ENCODE measurements around the gene ENDOU.

ENDOU gene

DNA sequence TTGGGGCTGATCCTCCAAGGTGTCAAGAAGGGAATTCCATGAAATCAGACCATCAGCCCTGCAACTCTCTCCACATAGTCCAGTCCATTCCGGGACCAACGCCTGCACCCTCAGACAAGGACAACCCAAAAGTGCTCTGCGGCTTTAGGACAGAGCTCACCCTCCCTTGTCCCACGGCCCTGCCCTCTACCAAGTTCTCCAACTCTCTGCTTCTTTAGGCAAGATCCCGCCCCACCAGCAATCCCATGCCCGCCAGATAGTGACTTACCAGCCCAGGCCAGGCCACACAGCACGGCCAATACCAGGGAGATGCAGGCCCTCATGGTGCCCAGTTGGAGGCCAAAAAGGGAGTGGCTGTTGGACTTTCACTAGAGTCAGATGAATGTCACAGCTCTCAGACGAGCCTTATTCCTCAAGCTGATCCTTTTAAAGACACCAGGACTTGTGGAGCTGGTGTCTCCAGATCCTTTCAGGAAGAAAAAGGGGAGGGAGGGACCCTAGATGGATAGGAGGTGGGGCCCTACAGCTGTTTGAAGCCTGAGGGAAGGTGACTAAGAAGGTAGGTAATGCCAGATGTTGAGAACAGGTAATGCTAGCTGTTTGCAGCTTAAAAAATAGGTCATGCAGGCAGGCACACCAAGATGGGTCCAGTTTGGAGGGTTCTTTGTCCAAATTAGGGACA, at the start of gene ENDOU:
Gene ENDOU (minus strand): TSS at position 400 of the 682 bp plus-strand sequence. CDS start 77 bp downstream, at position 323.
- no peak for DNase-seq (ENCODE audit: low read depth)

DNA sequence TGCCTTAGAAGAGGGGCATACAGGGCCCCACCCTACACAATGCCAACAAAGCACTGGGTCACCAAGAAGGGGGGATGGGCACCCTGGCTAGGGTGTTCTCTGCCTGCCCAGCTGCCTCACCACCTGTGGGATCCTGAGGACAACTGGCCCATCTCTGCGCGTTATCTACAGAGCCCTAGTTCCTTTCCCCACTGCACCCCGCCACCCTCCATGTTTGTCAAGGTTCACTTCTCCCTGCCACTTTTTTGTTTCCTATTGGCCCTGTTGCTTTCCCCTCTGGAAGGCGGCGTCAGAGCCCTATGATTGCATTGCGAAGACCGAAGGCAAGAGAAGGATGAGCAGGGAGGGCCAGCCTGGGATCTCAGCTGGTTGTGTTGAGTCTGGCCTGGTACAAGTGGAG, 49.4 kb upstream of the ENDOU start:
- DNase-seq (ENCODE audit: low read depth) = no peak

DNA sequence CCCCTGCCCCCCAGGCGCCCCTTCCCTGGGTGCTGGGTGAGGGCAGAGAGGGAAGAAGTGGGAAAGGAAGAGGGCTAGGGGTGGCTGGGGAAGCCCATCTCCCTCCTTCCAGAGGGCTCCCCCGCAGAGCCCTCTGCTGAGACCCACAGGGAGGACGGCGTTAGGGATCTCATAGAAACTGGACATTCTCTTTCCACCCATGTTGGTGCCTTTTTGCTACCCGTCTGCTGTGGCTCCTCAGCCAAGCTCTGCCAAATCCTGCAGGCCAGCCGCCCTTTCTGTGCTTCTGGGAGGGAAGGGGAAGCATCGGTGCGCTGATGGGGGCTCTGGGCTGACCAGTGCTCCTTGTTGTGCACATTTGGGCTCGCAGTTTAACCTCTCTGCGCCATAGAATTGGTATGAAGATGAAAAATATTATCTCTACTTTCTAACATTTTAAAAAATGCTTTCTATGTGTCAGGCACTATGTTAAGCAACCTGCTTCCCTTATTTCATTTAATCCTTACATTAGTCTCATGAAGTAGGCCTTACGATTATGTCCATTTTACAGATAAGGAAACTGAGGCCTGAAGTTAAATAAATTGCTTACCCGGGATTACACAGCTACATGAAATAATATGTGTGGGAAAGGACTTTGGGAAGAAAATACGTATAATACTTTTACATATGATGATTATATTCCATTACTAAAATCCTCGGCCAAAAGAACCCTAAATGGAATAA, 48.7 kb upstream of the ENDOU start:
- DNase-seq (ENCODE audit: low read depth) = no peak

DNA sequence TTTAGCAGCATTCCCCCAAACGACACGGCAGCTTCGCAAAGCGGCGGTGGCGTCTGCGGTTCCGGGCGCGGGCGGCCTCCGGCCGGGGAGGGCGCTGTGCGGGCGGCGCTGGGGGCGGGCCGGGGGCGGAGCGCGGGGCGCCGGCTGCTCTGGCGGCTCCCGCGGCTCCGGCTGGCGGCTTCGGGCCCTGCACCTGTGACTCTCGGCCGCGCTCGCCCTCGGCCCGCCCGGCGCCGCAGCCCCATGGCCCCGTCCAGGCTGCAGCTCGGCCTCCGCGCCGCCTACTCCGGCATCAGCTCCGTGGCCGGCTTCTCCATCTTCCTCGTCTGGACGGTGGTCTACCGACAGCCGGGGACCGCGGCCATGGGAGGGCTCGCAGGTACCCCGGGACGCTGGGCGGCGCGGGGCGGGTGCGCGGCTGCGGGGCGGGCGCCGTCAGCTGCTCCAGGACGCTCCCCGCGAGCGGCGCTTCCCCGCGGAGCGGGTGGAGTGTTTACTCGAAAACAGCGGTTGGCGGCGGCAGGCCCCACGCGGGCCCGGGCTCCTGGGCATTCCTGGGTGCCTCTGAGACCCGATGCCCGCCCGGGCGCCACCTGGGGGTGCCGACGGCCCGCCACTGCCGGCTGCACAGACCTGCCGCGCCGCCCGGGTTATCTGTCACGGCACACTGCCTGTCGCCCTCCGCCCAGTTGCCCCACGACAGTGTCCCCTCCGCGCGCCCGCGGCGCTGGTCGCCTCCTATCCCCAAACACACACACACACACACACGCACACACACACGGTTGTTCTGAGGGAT, 48.0 kb upstream of the ENDOU start, which contains the start of gene SLC48A1:
Gene SLC48A1 (plus strand): TSS at position 177 of the 796 bp plus-strand sequence. CDS start 67 bp downstream, at position 244.
- DNase-seq (ENCODE audit: low read depth) = no peak

- no peak for DNase-seq (ENCODE audit: low read depth)
Observed at GRCh38 chr12:47772738-47773061, 47.4 kb upstream of the ENDOU start.

DNA sequence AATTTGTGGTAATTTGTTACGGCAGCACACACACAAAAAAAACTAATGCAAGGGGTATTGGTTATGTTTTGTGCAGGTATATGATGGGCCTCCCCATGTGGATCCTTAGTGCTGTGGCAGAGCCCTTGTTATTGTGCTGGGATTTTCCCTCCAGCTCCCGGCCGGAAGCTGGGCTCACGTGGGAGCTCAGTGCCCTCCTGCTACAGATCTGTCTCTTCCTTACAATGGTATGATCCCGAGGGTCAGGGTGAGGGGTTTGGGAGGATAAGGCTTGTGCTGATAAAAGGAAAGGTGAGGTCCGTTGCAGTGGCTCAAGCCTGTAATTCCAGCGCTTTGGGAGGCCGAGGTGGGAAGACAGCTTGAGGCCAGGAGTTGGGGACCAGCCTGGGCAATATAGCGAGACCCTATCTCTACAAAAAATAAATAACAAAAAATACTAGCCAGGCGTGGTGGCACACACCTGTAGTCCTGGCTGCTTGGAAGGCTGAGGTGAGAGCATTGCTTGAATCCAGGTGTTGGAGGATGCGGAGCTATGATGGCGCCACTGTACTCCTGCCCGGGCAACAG, 46.9 kb upstream of the ENDOU start:
- no peak for DNase-seq (ENCODE audit: low read depth)

DNA sequence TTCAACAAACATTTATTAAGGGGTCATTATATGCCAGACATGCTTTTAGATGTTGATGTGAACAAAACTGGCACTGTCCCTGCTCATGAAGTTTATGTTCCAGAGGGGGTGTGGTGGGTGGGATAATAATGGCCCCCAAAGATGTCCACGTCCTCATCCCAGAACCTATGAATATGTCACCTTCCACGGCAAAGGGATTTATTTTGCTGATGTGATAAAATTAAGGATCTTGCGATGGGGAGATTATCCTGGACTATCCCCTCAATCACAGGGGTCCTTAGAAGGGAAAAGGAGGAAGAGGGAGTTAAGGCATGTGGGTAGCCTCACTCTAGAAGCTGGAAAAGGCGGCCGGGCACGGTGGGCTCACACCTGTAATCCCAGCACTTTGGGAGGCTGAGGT, 46.0 kb upstream of the ENDOU start:
- no peak for DNase-seq (ENCODE audit: low read depth)

DNA sequence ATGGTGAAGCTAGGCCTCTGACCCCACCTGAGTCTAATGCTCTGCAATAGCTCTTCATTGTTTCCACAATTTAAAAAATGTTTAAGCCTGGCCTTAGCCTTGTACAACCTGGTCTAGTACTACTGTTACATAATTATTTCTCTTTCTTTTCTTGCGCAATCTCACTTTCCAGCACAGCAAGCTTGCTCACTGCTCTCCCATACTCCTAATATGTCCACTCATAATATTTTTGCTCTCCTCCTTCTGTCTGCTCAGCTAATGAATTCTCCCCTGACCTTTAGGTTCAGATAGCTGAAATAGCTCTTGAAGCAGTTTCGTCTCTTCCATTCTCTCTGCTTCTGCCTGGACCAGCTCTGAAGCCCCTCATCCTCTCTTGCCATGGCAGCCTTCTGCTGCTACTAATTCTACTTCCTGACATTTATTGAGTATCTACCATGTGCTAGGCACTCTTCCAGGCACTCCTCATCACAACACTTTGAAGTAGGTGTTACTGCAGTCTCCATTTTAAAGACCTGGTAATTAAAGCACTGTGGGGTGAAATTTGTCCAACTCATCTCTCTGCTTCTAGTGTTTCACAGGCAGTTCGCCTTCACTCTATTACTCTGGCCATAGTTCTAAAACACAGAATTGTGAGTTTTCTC, 44.9 kb upstream of the ENDOU start:
- peak; percentile 81 for DNase-seq (ENCODE audit: low read depth)

DNA sequence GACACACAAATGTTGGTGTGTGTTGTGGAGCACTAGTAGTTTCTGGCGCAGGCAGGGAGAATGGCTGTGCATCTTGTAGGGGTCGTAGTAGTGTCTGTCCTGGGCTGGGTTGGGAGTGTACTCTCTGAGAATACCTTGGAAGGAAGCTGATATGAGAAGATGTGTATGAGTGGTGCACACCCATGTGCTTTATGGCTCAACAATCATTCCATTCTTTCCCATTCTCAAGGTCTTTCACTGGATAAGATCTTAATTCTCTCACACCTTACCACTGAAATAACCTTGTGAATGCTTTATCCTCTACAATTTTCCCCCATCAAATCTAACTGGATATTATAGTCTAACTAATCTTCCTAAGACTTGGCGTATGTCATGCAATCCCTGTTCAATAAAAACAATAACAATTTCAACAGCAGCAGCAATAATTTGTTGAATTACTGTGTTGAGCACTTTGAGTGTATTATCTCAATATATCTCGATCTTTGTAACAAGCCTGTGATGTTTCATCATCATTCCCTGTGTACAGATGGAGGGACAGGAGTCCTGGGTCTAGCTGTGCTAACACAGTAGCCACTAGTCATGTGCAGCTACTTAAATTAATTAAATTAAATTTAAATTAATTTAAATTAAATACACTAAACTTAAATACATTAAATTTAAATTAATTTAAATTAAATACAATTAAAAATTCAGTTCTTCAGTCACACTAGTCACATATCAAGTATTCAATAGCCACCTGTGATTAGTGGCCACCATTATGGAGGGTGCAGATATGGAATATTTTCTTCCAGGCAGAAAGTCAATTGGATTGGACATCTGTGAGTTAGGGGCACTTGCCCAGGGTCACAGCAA, 44.2 kb upstream of the ENDOU start:
- DNase-seq (ENCODE audit: low read depth) = no peak

GRCh38 chr12:47768323-47768811, 43.1 kb upstream of the ENDOU start:
- peak; percentile 68 for DNase-seq (ENCODE audit: low read depth)

- DNase-seq (ENCODE audit: low read depth) = peak; percentile 30
Observed at GRCh38 chr12:47767216-47767724, 42.0 kb upstream of the ENDOU start.

GRCh38 chr12:47766502-47767215, 41.4 kb upstream of the ENDOU start:
- DNase-seq (ENCODE audit: low read depth) = no peak

DNA sequence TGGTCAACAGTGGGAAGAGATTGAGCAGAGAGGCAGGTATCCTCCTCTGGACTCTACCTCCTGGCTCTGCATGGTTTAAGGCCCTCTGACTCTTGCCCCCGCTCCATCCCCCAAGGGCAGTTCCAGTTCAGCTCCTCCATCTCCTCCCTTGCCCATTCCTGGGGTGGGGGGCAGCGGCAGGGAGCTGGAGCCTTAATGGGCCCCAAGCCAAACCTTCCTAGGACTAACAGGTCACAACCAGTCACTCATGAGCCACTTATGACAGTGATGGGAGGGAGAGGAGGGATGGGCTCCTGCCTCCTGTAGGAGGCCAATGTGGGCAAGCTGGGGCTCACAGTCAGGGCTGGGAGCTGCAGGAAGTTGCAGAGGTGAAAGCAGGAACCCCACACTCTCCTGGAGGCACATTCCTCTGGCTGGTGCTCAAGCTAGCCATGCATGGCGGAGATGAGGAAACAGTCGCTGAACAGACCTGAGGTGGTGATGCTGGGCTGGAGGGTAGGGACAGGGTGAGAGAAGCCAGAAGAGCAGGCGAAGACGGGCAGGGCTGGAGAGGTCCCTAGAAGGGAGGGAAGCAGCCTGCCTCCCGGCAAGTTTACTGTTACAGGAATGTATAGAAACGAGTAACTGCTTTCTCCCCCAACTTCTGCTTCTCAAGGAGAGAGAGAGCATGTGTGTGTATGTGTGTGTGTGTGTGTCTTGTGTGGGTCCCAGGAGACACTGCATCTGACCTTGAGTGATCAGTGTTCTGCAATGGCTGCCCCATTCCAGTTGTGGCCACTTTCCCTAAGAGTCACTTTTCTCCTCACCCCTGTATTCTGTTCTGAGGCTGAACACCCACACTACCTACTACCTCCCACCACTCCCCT, 38.4 kb upstream of the ENDOU start:
- DNase-seq (ENCODE audit: low read depth) = peak; percentile 24

DNA sequence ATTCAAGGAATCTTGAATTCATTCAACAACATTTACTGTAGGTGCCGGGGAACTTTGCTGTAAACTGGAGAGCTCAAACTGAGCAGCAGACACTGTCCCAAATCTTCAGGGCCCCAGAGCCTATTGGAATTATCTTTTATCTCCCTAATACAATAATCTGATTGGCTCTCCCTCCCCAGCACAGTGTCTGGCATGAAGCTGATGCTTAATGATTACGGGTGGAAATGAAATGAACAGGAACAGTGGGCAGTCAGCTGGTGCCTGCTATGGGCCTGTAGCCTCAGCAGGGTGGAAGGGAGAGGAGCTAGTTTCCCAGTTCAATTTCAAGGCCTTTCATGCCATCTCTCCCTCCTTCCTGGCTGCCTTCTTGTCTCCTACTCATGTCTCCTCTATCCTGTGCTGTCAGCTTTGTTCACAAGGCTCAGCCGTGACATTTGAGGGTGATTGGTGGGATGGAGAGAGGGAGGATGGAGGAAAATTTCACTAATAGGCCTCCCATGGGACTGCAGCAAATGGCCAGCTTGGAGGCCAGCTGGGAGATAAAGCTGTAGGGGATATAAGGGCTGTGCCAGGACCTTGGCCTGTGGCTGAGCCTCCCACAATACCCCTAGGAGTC, 37.7 kb upstream of the ENDOU start:
- no peak for DNase-seq (ENCODE audit: low read depth)

GRCh38 chr12:47758834-47759690, 33.8 kb upstream of the ENDOU start, which contains the start of gene RAPGEF3:
Gene RAPGEF3, minus strand, starts transcription at chr12:47758880. Its CDS starts 324 bp downstream, at chr12:47758556.
- peak; percentile 71 for DNase-seq (ENCODE audit: low read depth)

DNA sequence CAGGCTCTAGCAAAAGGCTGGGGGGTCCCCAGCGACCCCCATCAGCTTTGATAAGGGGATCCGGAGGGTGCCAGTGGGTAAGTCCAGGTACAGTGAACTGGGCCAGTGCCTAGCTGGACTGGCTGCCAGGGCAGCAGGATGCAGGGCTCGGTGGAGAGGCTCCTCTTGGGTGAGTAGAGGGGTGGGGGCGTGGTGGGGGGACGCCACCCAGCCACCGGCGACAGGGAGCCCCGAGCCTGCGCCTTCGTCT, 33.2 kb upstream of the ENDOU start:
- no peak for DNase-seq (ENCODE audit: low read depth)

- no peak for DNase-seq (ENCODE audit: low read depth)
Observed at GRCh38 chr12:47757840-47758583, 32.7 kb upstream of the ENDOU start.
